Stimulated activated CD8-positive, alpha-beta memory T cell treated with anti-CD3 and anti-CD28 coated beads, Interleukin-2, amount 100 ng/mL, for 48 hours (primary cell): ENCODE measurements around the gene SLC12A3.
"Not testable (repeated sequence)": the region's sequence is repeated elsewhere in the genome, so short reads cannot be mapped to it uniquely, and the experiment has no call there.

Source experiments
- DNase-seq, 2 donors: peaks; one replicate each; pipeline ENCODE4 v3.0.0-alpha.2; 2020; ENCODE audit warnings: low read depth in 2 of 2

The SLC12A3 gene

GRCh38 chr16:56868766-56869165 is 3.8 kb downstream of the SLC12A3 start:
- not testable (repeated sequence) for DNase-seq

- peak in 1 of 2 donors; percentile 28 for DNase-seq
Observed at GRCh38 chr16:56869513-56870275, 4.7 kb downstream of the SLC12A3 start.

- no peak for DNase-seq
Observed at GRCh38 chr16:56870276-56870888, 5.4 kb downstream of the SLC12A3 start.

GRCh38 chr16:56871172-56871593 is 6.2 kb downstream of the SLC12A3 start:
- no peak for DNase-seq

- DNase-seq, result no peak
Observed at GRCh38 chr16:56872863-56873391, 7.9 kb downstream of the SLC12A3 start.

GRCh38 chr16:56874800-56875199 is 9.8 kb downstream of the SLC12A3 start:
- DNase-seq, result no peak

GRCh38 chr16:56876048-56876447 is 11.0 kb downstream of the SLC12A3 start:
- no peak for DNase-seq

- DNase-seq, result no peak
Observed at GRCh38 chr16:56877486-56878182, 12.6 kb downstream of the SLC12A3 start.

GRCh38 chr16:56878282-56878854 is 13.4 kb downstream of the SLC12A3 start:
- no peak for DNase-seq

GRCh38 chr16:56879276-56879675 is 14.3 kb downstream of the SLC12A3 start:
- DNase-seq, result no peak

GRCh38 chr16:56880176-56880575 is 15.2 kb downstream of the SLC12A3 start:
- DNase-seq, result no peak

GRCh38 chr16:56880685-56881084 is 15.7 kb downstream of the SLC12A3 start:
- no peak for DNase-seq

GRCh38 chr16:56882077-56882800 is 17.2 kb downstream of the SLC12A3 start:
- no peak for DNase-seq

- DNase-seq, result no peak
Observed at GRCh38 chr16:56883586-56883985, 18.6 kb downstream of the SLC12A3 start.

GRCh38 chr16:56884026-56884582 is 19.1 kb downstream of the SLC12A3 start:
- DNase-seq, result no peak

GRCh38 chr16:56884929-56885328 is 19.9 kb downstream of the SLC12A3 start:
- not testable (repeated sequence) for DNase-seq

GRCh38 chr16:56885446-56886162 is 20.6 kb downstream of the SLC12A3 start:
- no peak for DNase-seq

GRCh38 chr16:56886296-56886695 is 21.3 kb downstream of the SLC12A3 start:
- no peak for DNase-seq

GRCh38 chr16:56886826-56887225 is 21.8 kb downstream of the SLC12A3 start:
- DNase-seq, result no peak

GRCh38 chr16:56888806-56889205 is 23.8 kb downstream of the SLC12A3 start:
- no peak for DNase-seq
